ENCODE data around the gene GCAT. TPM values are rescaled to one million over a fixed set of nuclear protein-coding genes. Genes with fewer than 3 reads are reported as not detected.

The GCAT gene
- total and polyA plus RNA-seq, 9 donors: 2.3 to 17.7 (median 9.9) TPM

- no peaks in the 10 kb centered on the region for H3K9me3 ChIP-seq
Observed at GRCh38 chr22:37846433-37846832, 38.7 kb downstream of the GCAT start.

DNA sequence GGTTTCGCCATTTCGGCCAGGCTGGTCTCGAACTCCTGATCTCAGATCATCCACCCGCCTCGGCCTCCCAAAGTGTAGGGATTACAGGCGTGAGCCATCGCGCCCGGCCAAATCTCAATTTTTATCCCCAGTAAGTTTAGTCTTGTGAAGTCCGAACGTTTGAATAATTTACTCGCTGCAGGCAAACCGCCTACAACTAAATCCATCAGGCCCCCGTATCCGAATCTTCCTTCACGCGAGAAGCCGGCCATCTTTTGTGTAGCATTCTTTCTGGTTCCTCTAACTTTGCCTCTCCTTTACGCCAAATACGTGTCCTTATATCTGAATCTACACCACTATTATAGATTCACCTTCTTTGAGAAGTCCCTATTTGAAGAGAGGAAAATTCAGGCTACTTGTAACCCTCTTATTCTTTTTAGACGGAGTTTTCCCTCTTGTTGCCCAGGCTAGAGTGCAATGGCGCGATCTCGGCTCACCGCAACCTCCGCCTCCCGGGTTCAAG lies 40.9 kb downstream of the GCAT start:
- Histone ChIP-seq H3K27ac (peak overlapping the region; percentile 47 to 66), H3K4me3 (peak overlapping the region; percentile 59), H3K27me3 (no peaks in the 10 kb centered on the region), H3K9me3 (no peaks in the 10 kb centered on the region), H3K36me3 (no peaks in the 10 kb centered on the region), H3K4me1 (ENCODE audit: insufficient read depth) (peaks cover 5% of the 10 kb centered on the region)
- WGBS, 3 donors: 25 to 38% (median 31%) methylated on average over 27 of the region's 27 CpGs
- no peak for TF ChIP-seq EP300 (IDR thresholded peaks at IDR 0.05)
- no peak for TF ChIP-seq POLR2A (IDR thresholded peaks at IDR 0.05)
- no peak for TF ChIP-seq CTCF (IDR thresholded peaks at IDR 0.05)
- intact Hi-C loops (cut with DNase I): loop anchor here in 1 of 4 donors (10.0 kb wide), 1 partner anchor 356 kb away; the partner anchor contains the start of gene MAFF
- DNase-seq: no peak

More at GRCh38 chr22:37846433-37846832, 38.7 kb downstream of the GCAT start:
- no peaks in the 10 kb centered on the region for H3K36me3 ChIP-seq
- no peak overlapping the region for H3K27ac ChIP-seq
- H3K4me1 ChIP-seq (ENCODE audit: insufficient read depth): peaks cover 11% of the 10 kb centered on the region
- intact Hi-C loops (cut with DNase I): loop anchor here in 1 of 4 donors (10.0 kb wide), 1 partner anchor 358 kb away; the partner anchor contains the start of gene MAFF
- no peak overlapping the region for H3K4me3 ChIP-seq
- no peak for TF ChIP-seq CTCF (IDR thresholded peaks at IDR 0.05)
- TF ChIP-seq EP300 (IDR thresholded peaks at IDR 0.05): no peak
- TF ChIP-seq POLR2A (IDR thresholded peaks at IDR 0.05): no peak
- 87 to 93% (median 89%) methylated on average over 2 of the region's 2 CpGs for WGBS, 3 donors
- no peak for DNase-seq
- H3K27me3 ChIP-seq: no peaks in the 10 kb centered on the region

DNA sequence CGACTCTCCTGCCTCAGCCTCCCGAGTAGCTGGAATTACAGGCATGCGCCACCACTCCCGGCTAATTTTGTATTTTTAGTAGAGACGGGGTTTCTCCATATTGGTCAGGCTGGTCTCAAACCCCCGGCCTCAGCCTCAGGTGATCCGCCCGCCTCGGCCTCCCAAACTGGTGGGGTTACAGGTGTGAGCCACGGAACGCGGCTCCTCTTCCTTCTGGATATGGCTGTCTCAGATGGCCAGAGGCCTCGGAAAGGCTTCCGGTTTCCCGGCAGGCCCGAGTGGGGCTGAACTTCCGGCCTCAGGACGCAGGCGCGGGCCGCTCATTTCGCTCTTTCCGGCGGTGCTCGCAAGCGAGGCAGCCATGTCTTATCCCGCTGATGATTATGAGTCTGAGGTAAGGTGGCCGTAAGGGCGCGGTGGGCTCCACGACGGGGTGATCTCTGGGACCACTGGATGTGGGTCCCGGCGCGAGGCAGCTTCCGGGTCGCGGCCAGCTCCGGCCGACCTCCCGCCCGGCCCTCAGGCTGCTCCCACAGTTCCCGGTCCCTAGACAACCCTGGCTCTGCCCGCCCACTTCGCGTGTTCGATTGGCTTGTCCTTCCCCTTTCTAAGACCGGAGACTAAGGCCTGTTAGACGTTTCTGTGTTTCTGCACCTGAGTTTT lies 41.5 kb downstream of the GCAT start, which contains the start of gene EIF3L:
EIF3L (plus strand) TSS at position 331 of the 663 bp plus-strand sequence; CDS start at position 362, 31 bp downstream.
- intact Hi-C loops (cut with DNase I): loop anchor here in 1 of 4 donors (10.0 kb wide), 1 partner anchor 356 kb away; the partner anchor contains the start of gene MAFF
- WGBS, 3 donors: 1% methylated on average over 49 of the region's 49 CpGs
- TF ChIP-seq CTCF (IDR thresholded peaks at IDR 0.05): no peak
- peak; percentile 86 for TF ChIP-seq POLR2A (IDR thresholded peaks at IDR 0.05)
- TF ChIP-seq EP300 (IDR thresholded peaks at IDR 0.05): peak; percentile 14
- Histone ChIP-seq H3K27me3 (no peaks in the 10 kb centered on the region), H3K4me1 (ENCODE audit: insufficient read depth) (peaks cover 5% of the 10 kb centered on the region), H3K9me3 (no peaks in the 10 kb centered on the region), H3K27ac (peak within 1 kb of the TSS; percentile 47 to 66), H3K4me3 (peak within 1 kb of the TSS; percentile 59), H3K36me3 (no peaks in the 10 kb centered on the region)
- peak; percentile 85 to 92 (median 87) for DNase-seq

DNA sequence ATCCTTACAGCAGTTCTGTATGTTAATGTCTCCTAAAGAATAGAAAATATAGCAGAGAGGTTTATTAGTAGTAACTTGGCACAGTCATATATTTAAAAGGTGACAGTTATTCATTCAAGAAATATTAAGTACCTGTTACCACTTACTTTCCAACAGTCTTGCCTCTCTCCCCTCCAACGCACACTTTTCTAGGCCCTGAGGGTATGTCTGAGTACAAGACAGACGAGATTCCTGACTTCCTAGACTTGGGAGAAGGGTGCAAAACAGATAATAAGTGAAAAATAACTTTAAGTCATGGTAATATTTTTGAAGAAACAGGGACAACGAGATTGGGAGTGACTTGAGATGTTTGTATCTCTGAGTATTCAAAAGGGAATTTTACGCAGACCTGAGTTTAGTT lies 43.1 kb downstream of the GCAT start:
- Histone ChIP-seq H3K4me3 (no peak overlapping the region), H3K36me3 (no peaks in the 10 kb centered on the region), H3K27me3 (no peaks in the 10 kb centered on the region), H3K4me1 (ENCODE audit: insufficient read depth) (peaks cover 5% of the 10 kb centered on the region), H3K27ac (no peak overlapping the region), H3K9me3 (no peaks in the 10 kb centered on the region)
- TF ChIP-seq EP300 (IDR thresholded peaks at IDR 0.05): no peak
- TF ChIP-seq CTCF (IDR thresholded peaks at IDR 0.05): no peak
- no peak for TF ChIP-seq POLR2A (IDR thresholded peaks at IDR 0.05)
- intact Hi-C loops (cut with DNase I): no loop called here
- DNase-seq: no peak
- WGBS, 3 donors: 81 to 82% (median 82%) methylated on average over 4 of the region's 4 CpGs

All from ovary (tissue), 9 donors.